SK-N-SH (cell line): Measurements from ENCODE around the gene SCAMP3.

Source experiments
- CTCF ChIP-seq: fragments of 200-600 bp; sonication (generic); IDR thresholded peaks from 2 replicates; pipeline ENCODE4 v1.6.1; 2017; ENCODE audit warnings: antibody characterized with exemption, mild to moderate bottlenecking, moderate library complexity
- EP300 ChIP-seq, 2 experiments: IDR thresholded peaks; 2 replicates each; pipeline versions ENCODE4 v1.4.0 to v1.6.1; 2012; ENCODE audit warnings: borderline replicate concordance in 1 of 2, low read depth in 1 of 2, low read length in 1 of 2
- FOXM1 ChIP-seq: IDR thresholded peaks from 2 replicates; pipeline ENCODE4 v1.4.0; 2012; ENCODE audit warnings: low read depth, mild to moderate bottlenecking
- GABPA ChIP-seq: IDR thresholded peaks from 2 replicates; pipeline ENCODE4 v1.4.0; 2012; ENCODE audit warnings: low read depth, mild to moderate bottlenecking
- GATA2 ChIP-seq: sonication (generic); formaldehyde crosslinking; IDR thresholded peaks from 2 replicates; pipeline ENCODE4 v1.5.0; 2020; ENCODE audit warnings: mild to moderate bottlenecking, missing genetic modification reagents
- JUND ChIP-seq: IDR thresholded peaks from 2 replicates; pipeline ENCODE4 v1.4.0; 2012
- NFIC ChIP-seq: IDR thresholded peaks from 2 replicates; pipeline ENCODE4 v1.4.0; 2012; ENCODE audit warnings: borderline replicate concordance
- POLR2AphosphoS5 ChIP-seq: IDR thresholded peaks from 2 replicates; pipeline ENCODE4 v1.6.1; 2012; ENCODE audit warnings: low read depth, low read length
- REST ChIP-seq: IDR thresholded peaks from 2 replicates; pipeline ENCODE4 v1.6.1; 2012; ENCODE audit warnings: mild to moderate bottlenecking, low read depth, low read length, moderate library complexity
- TAF1 ChIP-seq: IDR thresholded peaks from 2 replicates; pipeline ENCODE4 v1.6.1; 2012; ENCODE audit warnings: low read depth, mild to moderate bottlenecking, low read length, moderate library complexity, borderline replicate concordance

GRCh38 chr1:155207806-155208540, 54.2 kb downstream of the SCAMP3 start, which contains the start of gene THBS3:
- TF ChIP-seq TAF1 (0 out of 2 replicates have a peak, but pooled peaks have one; percentile 3), CTCF (no peak), FOXM1 (no peak), JUND (no peak), NFIC (no peak), GABPA (no peak), EP300 (IDR thresholded peaks at IDR 0.05; ENCODE audit: borderline replicate concordance in 1 of 2, low read depth in 1 of 2, low read length in 1 of 2) (no peak), POLR2AphosphoS5 (0 out of 2 replicates have a peak, but pooled peaks have one; percentile 26), GATA2 (CRISPR knock-in tag) (no peak), REST (no peak)
